LNCAP (cell line): ENCODE data around the gene FGD3.

Source experiments
- TF ChIP-seq, protein P1 (sequence below): fragments of 450-650 bp; IDR thresholded peaks from 2 replicates; pipeline ENCODE4 v1.5.1; 2017; ENCODE audit warnings: mild to moderate bottlenecking

The FGD3 gene

DNA sequence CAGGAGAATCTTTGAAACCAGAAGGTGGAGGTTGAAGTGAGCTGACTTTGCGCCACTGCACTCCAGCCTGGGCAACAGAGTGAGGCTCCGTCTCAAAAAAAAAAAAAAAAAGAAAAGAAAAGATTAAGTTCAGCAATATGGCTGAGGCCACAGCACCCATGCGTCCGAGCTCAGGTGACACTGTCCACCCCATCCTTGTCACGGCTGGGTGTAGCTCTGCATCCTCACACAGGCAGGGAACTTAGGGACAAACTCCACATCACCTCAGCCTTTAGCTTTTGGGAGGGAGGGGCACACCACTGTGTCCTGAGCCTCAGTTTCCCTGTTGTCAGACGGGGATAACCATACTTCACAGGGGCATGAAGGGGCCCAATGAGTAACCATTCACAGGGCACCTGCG lies 15.5 kb downstream of the FGD3 start:
- TF ChIP-seq, protein P1, sequence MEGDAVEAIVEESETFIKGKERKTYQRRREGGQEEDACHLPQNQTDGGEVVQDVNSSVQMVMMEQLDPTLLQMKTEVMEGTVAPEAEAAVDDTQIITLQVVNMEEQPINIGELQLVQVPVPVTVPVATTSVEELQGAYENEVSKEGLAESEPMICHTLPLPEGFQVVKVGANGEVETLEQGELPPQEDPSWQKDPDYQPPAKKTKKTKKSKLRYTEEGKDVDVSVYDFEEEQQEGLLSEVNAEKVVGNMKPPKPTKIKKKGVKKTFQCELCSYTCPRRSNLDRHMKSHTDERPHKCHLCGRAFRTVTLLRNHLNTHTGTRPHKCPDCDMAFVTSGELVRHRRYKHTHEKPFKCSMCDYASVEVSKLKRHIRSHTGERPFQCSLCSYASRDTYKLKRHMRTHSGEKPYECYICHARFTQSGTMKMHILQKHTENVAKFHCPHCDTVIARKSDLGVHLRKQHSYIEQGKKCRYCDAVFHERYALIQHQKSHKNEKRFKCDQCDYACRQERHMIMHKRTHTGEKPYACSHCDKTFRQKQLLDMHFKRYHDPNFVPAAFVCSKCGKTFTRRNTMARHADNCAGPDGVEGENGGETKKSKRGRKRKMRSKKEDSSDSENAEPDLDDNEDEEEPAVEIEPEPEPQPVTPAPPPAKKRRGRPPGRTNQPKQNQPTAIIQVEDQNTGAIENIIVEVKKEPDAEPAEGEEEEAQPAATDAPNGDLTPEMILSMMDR, result no peak

DNA sequence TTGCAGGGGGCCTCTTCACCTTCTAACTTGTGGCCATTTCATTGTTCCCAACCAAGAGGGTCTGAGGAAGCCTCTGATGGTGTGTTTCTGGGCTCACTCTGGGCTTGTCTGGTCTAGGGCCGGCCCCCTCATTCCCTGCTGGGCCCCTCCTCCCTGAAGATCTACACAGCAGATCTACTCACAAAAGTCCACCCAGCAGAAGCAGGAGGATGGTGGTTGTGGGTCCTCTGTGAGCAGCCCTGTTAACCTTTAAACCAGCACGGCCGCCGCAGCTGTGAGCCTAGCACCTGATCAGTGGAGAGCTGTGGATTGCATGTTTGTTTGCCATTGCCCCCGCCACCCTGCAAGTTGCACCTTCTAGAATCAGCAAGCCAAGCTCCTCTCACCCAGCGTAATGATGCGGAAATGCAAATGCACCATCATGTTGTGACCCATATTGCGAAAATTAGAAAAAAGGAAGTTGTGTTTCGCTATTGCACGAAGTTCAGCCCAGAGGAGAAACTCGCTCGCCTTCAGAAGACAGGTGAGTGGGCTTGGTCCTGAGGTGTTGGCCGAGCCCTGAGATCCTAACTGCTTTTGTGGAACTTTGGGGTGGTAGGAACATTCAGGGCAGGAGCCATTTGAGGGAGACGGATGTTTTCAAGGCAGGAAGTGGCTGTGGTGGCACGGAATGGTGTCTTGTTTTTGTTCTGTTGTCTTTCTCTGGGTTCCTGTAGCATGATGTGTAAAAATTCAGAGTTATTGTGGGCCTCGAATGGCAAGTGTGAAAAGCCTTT lies 16.7 kb downstream of the FGD3 start:
- TF ChIP-seq, protein P1, result no peak

DNA sequence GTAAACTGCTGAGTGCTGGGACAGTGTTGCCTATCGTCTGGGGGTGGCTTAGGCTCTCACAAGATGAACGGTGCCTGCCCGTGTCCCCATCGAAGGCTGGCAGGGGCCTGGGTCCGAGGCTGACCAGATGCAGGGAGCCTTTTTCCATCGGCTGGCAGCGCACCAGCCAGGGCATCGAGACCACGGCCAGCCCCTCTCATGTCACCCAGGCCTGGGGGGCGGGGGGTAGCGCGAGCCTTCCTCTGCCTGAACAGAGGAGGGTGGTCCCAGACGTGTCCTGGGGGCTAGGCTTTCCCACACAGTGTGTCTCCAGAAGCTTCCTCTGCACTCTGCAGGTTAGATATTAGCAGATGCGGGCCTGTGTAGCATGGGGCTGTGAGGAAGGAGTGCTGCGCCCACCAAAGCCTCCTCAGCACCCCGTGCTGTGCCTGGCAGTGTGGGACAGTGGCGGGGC lies 17.3 kb downstream of the FGD3 start:
- TF ChIP-seq, protein P1, result no peak

DNA sequence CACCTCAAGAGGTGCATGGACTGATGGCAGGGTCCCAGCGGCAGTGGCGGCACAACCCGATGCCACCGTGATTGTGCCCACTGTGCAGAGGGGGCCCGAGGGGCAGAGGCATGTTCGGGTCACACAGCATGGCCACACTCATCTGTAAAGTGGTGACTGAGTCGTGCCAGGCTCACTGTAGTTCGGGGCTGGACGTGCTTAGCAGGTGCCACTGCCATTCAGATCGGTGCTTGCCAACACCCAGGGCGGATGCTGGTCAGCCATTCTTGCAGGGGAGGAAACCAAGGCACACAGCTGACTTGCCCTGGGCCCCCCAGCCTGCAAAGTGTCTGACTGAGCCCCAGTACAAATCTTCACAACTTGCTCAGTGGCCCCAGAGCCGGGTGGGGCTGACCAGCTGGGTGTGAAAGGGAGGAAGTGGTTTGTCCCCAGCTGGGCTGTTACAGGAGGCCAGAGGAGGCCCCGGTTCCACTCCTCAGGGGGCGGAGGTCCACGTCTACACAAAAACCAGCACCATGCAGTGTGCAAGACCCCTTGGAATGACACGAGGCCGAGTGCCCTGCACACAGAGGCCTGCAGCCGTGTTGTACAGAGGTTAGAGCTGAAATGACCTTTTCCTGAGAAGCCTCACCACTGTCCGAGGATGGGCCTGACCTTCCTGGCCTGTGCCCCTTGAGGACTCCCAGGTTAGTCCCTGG lies 17.9 kb downstream of the FGD3 start:
- TF ChIP-seq, protein P1, result no peak

DNA sequence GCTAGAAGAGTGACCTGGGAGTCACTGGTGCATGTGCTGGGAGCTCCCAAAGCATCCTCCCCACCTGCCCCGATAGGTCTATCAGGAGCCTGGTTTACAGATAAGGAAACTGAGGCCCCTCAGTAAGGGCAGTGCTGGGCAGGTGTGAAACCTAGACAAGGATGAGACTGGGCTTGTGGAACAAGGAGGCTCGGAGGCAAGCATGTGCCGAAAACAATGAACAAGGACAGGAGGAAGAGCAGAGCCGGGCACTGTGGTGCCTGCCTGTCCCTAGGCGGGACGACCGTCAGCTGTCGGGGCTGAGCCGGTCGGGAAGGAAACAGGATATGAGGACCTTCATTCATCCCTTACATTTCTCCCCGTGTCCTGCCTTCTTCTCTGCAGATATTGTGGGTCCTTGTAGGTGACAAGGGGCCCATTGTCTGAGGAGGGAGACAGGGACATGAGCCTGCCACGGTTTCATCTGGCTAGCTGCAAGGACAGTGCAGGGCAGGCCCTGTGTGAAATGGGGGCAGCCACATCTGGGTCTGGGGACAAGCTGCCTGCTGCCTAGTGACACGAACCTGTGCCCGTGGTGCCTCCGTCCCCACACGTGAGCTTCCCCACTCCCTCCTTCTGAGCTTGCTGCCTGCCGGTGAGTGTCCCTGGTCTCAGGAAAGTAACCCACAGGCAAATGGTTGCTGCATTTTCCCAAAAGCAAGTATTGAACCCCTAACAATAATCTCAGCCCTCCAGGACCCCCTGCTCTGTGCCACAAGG lies 18.6 kb downstream of the FGD3 start:
- TF ChIP-seq, protein P1, result no peak

DNA sequence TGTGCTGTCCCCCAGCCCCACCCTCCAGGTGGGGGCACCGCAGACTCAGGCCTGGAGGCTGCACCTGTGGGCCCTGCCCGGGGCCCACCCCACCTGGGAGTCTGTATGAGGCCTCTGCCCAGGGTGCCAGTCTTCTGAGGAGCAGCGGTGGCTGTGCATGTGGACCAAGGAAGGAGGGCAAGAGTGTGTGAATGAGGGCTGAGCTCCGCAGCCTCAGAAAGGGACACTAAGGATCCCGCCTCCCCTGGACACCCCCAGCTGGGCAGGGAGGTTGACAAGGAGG lies 19.1 kb downstream of the FGD3 start:
- TF ChIP-seq, protein P1, result no peak

DNA sequence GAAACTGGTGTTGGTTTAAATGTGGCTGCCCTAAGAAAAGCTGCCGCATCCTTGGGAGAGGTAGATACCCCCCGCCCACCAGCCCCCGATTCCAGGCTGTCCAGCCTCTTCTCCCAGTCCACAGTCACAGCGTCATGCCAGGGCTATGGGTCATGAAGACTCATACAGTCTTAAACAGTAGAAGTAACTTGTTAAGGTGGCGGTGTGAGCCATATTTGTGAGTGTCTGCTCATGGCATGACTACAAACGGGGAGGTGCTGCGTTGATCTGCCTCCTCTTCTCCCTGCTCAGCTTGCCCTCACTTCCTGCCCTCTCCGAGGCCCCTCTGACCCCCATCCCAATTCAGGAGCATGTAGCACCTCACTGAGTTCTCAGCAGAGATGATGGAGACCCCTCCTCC lies 20.8 kb downstream of the FGD3 start:
- TF ChIP-seq, protein P1, result no peak
